MCF 10A (cell line): ENCODE results near the gene CCDC85C. TPM values are rescaled to one million over a fixed set of nuclear protein-coding genes. Genes with fewer than 3 reads are reported as not detected.

ENCODE experiments used
- BruUV-seq: library from RNA; stranded (reverse); fragments of 400-500 nt; replicated peaks from 2 replicates; lab custom pipeline; 2021; lab: Mats Ljungman, UMichigan
- CTCF ChIA-PET: fragments of 300-600 bp; sonication (Branson Sonifier 250); formaldehyde crosslinking; extraction: SDS; loops from one replicate; lab custom pipeline; 2021; ENCODE audit warnings: antibody characterized with exemption, inconsistent platforms; lab: Yijun Ruan, JAX
- POLR2A ChIA-PET: fragments of 300-600, 350-650 bp; sonication (Branson Sonifier 250); formaldehyde crosslinking; extraction: SDS; loops from one replicate; lab custom pipeline; 2020; ENCODE audit warnings: antibody characterized with exemption, inconsistent platforms; lab: Yijun Ruan, JAX
- DNase-seq: peaks from one replicate; pipeline ENCODE4 v3.0.0-alpha.2; 2018; ENCODE audit not compliant: unreplicated experiment
- H3K27ac Mint-ChIP-seq: one replicate; pipeline ENCODE4 v1.8.0; 2022; ENCODE audit warnings: mild to moderate bottlenecking, low read depth, mixed read lengths; ENCODE audit not compliant: unreplicated experiment
- H3K27me3 Mint-ChIP-seq: one replicate; pipeline ENCODE4 v1.8.0; 2022; ENCODE audit warnings: mixed read lengths; ENCODE audit not compliant: insufficient read depth, unreplicated experiment
- H3K36me3 Mint-ChIP-seq: one replicate; pipeline ENCODE4 v1.8.0; 2022; ENCODE audit warnings: mild to moderate bottlenecking, moderate library complexity, mixed read lengths; ENCODE audit not compliant: insufficient read depth, unreplicated experiment
- H3K4me1 Mint-ChIP-seq: one replicate; pipeline ENCODE4 v1.8.0; 2022; ENCODE audit warnings: mixed read lengths; ENCODE audit not compliant: insufficient read depth, unreplicated experiment
- H3K4me3 Mint-ChIP-seq: one replicate; pipeline ENCODE4 v1.8.0; 2022; ENCODE audit warnings: mild to moderate bottlenecking, moderate library complexity, mixed read lengths; ENCODE audit not compliant: unreplicated experiment
- H3K9me3 Mint-ChIP-seq: one replicate; pipeline ENCODE4 v1.8.0; 2022; ENCODE audit warnings: mixed read lengths; ENCODE audit not compliant: unreplicated experiment
- CTCF ChIP-seq: fragments of 200-600 bp; IDR thresholded peaks from one replicate; pipeline ENCODE4 v1.8.0; 2022; ENCODE audit warnings: antibody characterized with exemption, mild to moderate bottlenecking; ENCODE audit not compliant: unreplicated experiment
- intact Hi-C: fragments of 100-400 bp; cut with micrococcal nuclease; formaldehyde crosslinking; loops from 2 replicates; pipeline ENCODE4 v1.14.1; 2022
- total RNA-seq: library from RNA; stranded (reverse); gene quantifications from 2 replicates; pipeline ENCODE4 v1.2.3, GENCODE V29; 2022

The CCDC85C gene
- total RNA-seq, 1 experiment from 2014 or later: 29.9 TPM

GRCh38 chr14:99576304-99576703, 27.7 kb downstream of the CCDC85C start:
- no peak for TF ChIP-seq CTCF
- Mint-ChIP-seq H3K9me3 (no peaks in the 10 kb centered on the region), H3K36me3 (no peaks in the 10 kb centered on the region), H3K4me1 (peaks cover 66% of the 10 kb centered on the region), H3K27me3 (no peaks in the 10 kb centered on the region), H3K27ac (peak overlapping the region; percentile 82), H3K4me3 (no peak overlapping the region)
- POLR2A ChIA-PET: interaction anchor here (0.8 to 5.2 kb wide), 7 partner anchors 15 to 628 kb away, joined by 3 to 57 read pairs (median 5); partner anchors contain the start of gene CCDC85C
- no TSS peak for BruUV-seq
- intact Hi-C loops: no loop called here
- no peak for DNase-seq
- CTCF ChIA-PET: interaction anchor here (0.6 to 4.5 kb wide), 9 partner anchors 17 to 308 kb away, joined by 3 to 18 read pairs (median 4); no protein-coding TSS in a partner anchor

- Mint-ChIP-seq H3K27me3 (no peaks in the 10 kb centered on the region), H3K4me3 (peak overlapping the region; percentile 37), H3K27ac (peak overlapping the region; percentile 82), H3K36me3 (no peaks in the 10 kb centered on the region), H3K9me3 (no peaks in the 10 kb centered on the region), H3K4me1 (peaks cover 60% of the 10 kb centered on the region)
- ChIA-PET POLR2A (interaction anchor here (0.6 to 5.2 kb wide), 11 partner anchors 8 to 1226 kb away, joined by 3 to 57 read pairs (median 4); partner anchors contain the start of gene CCDC85C), CTCF (interaction anchor here (0.6 to 4.5 kb wide), 11 partner anchors 16 to 323 kb away, joined by 3 to 18 read pairs (median 3); no protein-coding TSS in a partner anchor)
- peak; percentile 86 for DNase-seq
- TF ChIP-seq CTCF: peak; percentile 37
- no TSS peak for BruUV-seq
- intact Hi-C loops: no loop called here
These were observed 28.7 kb downstream of the CCDC85C start for GRCh38 chr14:99575043-99576023.

- Mint-ChIP-seq H3K9me3 (no peaks in the 10 kb centered on the region), H3K4me3 (peak overlapping the region; percentile 37), H3K4me1 (peaks cover 49% of the 10 kb centered on the region), H3K27me3 (no peaks in the 10 kb centered on the region), H3K36me3 (no peaks in the 10 kb centered on the region), H3K27ac (no peak overlapping the region)
- POLR2A ChIA-PET: interaction anchor here (0.6 to 5.2 kb wide), 6 partner anchors 9 to 92 kb away, joined by 3 to 57 read pairs (median 6); partner anchors contain the start of gene CCDC85C
- no peak for DNase-seq
- CTCF ChIA-PET: interaction anchor here (0.6 to 4.5 kb wide), 7 partner anchors 9 to 325 kb away, joined by 3 to 18 read pairs (median 3); no protein-coding TSS in a partner anchor
- no TSS peak for BruUV-seq
- no peak for TF ChIP-seq CTCF
- intact Hi-C loops: no loop called here
These were observed 29.7 kb downstream of the CCDC85C start for GRCh38 chr14:99574099-99574880.
